Lower leg skin (tissue), 4 donors: ENCODE measurements around the gene ABCA13. TPM values are rescaled to one million over a fixed set of nuclear protein-coding genes. Genes with fewer than 3 reads are reported as not detected.

Source experiments
- DNase-seq, 2 donors: peaks; one replicate each; pipeline ENCODE4 v3.0.0-alpha.2; 2019; ENCODE audit warnings: low spot score in 2 of 2
- H3K4me3 ChIP-seq: fragments of 200-600 bp; sonication (generic); 2 replicates; pipeline ENCODE4 v1.5.1; 2017; ENCODE audit warnings: mild to moderate bottlenecking, low read depth; ENCODE audit not compliant: poor library complexity, severe bottlenecking
- POLR2A ChIP-seq, 2 donors: fragments of 450-650 bp; IDR thresholded peaks; one replicate each; pipeline ENCODE4 v1.6.1; 2016 to 2017; ENCODE audit warnings: antibody characterized with exemption in 2 of 2, mild to moderate bottlenecking in 1 of 2, moderate library complexity in 1 of 2
- WGBS, 2 donors: methylation state at CpG; one replicate each; pipeline ENCODE4 v1.1.5; 2018; 5-methylcytosine and 5-hydroxymethylcytosine counted together
- intact Hi-C: fragments of 100-400 bp; cut with DNase I; formaldehyde crosslinking; loops from one replicate; pipeline ENCODE4 v1.15.0; 2023; ENCODE audit warnings: low total_unique reads
- total RNA-seq, 4 donors: library from RNA; depleted of rRNA; stranded (reverse); fragments of >200 nt; gene quantifications; one replicate each; pipeline ENCODE4 v1.1.0, GENCODE V29; 2016
- TF ChIP-seq, protein P1 (sequence below), 3 donors: fragments of 450-650 bp; IDR thresholded peaks; one replicate each; pipeline ENCODE4 v1.5.1; 2016; ENCODE audit warnings: antibody characterized with exemption in 3 of 3, mild to moderate bottlenecking in 3 of 3, moderate library complexity in 2 of 3

ABCA13 gene
- total RNA-seq, 4 donors from 2014 or later = 0.08 to 1.7 (median 0.52) TPM

DNA sequence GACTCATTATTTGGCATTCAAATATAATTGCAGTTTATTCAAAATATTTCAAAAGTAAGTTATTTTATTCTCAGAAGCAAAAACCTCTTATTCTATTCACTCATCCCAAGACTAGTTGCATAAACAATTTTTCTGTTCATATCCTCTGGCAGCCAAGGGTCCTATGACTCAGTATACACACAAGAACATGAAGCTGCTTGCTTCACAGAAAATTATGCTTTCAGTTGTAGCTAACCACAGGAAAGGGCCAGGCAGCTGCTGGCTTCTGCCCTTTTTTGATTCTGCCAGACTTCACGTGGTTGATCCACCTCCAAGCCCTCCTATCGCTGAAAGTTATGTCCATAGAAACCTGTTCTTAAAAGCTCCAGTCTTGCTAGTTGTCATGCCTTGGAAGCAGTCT lies 108.8 kb downstream of the ABCA13 start:
- intact Hi-C loops = no loop called here
- DNase-seq = no peak
- no peak overlapping the region for H3K4me3 ChIP-seq
- TF ChIP-seq, protein P1, sequence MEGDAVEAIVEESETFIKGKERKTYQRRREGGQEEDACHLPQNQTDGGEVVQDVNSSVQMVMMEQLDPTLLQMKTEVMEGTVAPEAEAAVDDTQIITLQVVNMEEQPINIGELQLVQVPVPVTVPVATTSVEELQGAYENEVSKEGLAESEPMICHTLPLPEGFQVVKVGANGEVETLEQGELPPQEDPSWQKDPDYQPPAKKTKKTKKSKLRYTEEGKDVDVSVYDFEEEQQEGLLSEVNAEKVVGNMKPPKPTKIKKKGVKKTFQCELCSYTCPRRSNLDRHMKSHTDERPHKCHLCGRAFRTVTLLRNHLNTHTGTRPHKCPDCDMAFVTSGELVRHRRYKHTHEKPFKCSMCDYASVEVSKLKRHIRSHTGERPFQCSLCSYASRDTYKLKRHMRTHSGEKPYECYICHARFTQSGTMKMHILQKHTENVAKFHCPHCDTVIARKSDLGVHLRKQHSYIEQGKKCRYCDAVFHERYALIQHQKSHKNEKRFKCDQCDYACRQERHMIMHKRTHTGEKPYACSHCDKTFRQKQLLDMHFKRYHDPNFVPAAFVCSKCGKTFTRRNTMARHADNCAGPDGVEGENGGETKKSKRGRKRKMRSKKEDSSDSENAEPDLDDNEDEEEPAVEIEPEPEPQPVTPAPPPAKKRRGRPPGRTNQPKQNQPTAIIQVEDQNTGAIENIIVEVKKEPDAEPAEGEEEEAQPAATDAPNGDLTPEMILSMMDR (IDR thresholded peaks at IDR 0.05) = no peak
- no peak for TF ChIP-seq POLR2A (IDR thresholded peaks at IDR 0.05)
- WGBS, 2 donors = 34 to 43% methylated on average over 2 of the region's 2 CpGs

DNA sequence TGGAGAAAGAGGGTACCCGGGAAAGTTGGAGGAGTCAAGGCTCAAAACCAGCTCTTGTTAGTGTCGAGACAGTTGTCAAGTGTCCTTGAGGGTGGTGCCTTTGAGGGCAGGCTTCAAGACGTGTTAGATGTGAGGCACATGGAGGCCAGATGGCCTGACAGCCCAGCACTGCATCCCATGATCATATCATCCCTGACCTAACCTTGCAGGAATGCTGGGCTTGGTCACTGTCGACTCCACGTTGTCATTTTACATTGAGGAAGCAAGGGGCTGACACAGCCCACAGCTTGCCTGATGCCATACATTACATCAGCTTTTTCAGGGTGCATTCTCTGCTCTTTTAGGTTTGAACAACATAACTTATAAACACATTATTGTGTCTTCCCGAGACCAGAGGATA lies 114.1 kb downstream of the ABCA13 start:
- DNase-seq = no peak
- intact Hi-C loops = no loop called here
- no peak for TF ChIP-seq POLR2A (IDR thresholded peaks at IDR 0.05)
- TF ChIP-seq, protein P1 (IDR thresholded peaks at IDR 0.05) = no peak
- WGBS, 2 donors = 34 to 50% methylated on average over 6 of the region's 6 CpGs
- H3K4me3 ChIP-seq = no peak overlapping the region

DNA sequence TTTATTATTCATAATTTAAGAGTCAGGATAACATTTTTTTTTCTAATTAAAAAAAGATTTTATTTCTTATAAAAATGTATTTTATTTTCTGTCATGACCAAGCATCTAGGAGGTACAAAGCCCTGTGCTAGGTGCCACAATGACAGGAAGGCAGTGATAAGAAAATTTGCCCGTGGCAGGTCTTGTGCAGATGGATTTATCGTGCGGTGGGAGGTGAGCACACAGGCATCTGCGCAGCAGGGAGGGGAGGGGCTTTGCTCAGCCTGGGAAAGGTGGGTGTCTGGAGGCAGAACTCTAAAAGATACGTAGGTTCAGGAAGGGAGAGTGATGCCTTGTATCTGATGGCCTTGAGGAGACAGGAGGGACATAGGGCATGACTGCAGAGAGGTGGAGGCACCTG lies 115.6 kb downstream of the ABCA13 start:
- no peak for DNase-seq
- 69 to 79% methylated on average over 5 of the region's 5 CpGs for WGBS, 2 donors
- intact Hi-C loops = no loop called here
- no peak for TF ChIP-seq POLR2A (IDR thresholded peaks at IDR 0.05)
- TF ChIP-seq, protein P1 (IDR thresholded peaks at IDR 0.05) = no peak
- no peak overlapping the region for H3K4me3 ChIP-seq

DNA sequence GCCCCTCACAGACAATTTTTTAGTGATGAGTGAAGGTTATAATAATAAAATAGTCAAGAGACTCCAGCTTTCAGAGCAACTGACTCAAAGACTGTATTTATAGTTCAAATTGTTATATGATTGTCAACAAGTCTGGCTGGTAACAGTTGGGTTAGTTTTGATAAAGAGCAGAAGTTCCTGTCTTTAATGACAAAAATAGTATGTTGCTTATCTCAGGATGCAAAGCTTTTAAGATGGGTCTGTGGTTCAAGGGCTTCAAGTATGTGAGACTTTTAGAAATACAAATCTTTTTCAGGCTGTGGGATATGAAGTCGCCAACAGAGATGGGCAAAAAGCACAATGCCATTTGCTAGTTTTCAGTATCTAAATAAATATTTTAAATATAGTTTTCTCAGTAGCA lies 118.4 kb downstream of the ABCA13 start:
- H3K4me3 ChIP-seq = no peak overlapping the region
- DNase-seq = no peak
- intact Hi-C loops = no loop called here
- 94 to 100% methylated on average over 1 of the region's 1 CpG for WGBS, 2 donors
- TF ChIP-seq, protein P1 (IDR thresholded peaks at IDR 0.05) = no peak
- no peak for TF ChIP-seq POLR2A (IDR thresholded peaks at IDR 0.05)

DNA sequence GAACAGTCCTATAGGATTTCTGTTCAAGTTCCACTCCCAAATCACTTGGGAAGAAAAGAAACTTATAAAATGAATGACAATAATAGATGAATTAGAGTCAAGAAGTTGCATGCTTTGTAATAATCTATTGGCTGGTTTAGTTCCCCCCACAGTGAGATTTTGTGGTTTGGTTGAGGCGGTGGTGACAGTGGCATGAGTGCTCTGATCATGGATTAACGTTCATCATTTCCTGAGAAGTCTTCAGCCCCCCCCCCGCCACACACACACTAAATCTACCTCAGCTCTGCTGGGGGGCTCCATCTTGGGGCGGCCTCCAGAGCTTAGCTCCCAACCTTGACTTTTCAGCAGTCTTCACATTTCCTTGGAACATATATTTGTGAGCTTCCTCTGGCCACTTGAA lies 121.7 kb downstream of the ABCA13 start:
- intact Hi-C loops = no loop called here
- WGBS, 2 donors = 52 to 68% methylated on average over 4 of the region's 4 CpGs
- TF ChIP-seq, protein P1 (IDR thresholded peaks at IDR 0.05) = no peak
- no peak for TF ChIP-seq POLR2A (IDR thresholded peaks at IDR 0.05)
- no peak for DNase-seq
- H3K4me3 ChIP-seq = no peak overlapping the region

DNA sequence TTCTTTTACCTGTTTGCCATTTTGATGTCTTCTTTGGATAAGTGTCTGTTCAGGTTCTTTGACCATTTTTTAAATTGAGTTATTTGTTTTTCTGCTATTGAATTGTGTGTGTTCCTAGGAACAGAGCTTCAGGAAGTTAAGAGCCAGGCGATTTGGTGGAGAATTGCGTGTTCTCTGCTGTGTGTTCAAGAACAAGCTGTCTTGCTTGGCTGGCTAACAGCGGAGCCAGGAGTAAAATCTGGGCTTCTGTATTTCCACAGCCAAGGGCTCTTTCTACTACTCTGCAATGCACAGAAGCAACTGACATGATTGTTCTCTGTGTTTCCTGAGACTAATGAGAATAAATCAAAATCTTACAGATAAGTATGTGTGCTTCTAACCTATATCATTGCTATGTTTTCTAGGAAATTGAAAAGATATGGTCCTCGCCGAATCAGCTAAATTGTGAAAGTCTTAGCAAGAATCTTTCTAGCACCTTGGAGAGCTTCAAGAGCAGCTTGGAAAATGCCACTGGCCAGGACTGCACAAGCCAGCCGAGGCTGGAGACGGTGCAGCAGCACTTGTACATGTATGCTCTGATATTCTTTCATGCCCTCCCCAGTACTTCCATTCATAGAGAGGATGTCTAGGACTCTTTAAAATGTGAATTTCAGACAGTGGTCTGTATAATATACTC lies 124.2 kb downstream of the ABCA13 start:
- TF ChIP-seq POLR2A (IDR thresholded peaks at IDR 0.05) = no peak
- TF ChIP-seq, protein P1 (IDR thresholded peaks at IDR 0.05) = no peak
- intact Hi-C loops = no loop called here
- no peak overlapping the region for H3K4me3 ChIP-seq
- no peak for DNase-seq
- 67 to 76% methylated on average over 7 of the region's 7 CpGs for WGBS, 2 donors
